K562 (cell line): ENCODE data around the gene HLA-DOA. TPM values are rescaled to one million over a fixed set of nuclear protein-coding genes. Genes with fewer than 3 reads are reported as not detected.
A peak's percentile ranks its signal among the peaks of the same experiment; 100 is the strongest.

Experiments
- ATAC-seq: fragments of 200-7000 bp; cut with Tn5 transposase; 3 replicates; pipeline ENCODE4 v1.9.1; 2020; ENCODE audit warnings: moderate library complexity
- BruUV-seq: library from RNA; stranded (reverse); fragments of 400-500 nt; replicated peaks from 2 replicates; lab custom pipeline; 2021; lab: Mats Ljungman, UMichigan
- CTCF ChIA-PET: fragments of 300-600 bp; formaldehyde crosslinking; extraction: SDS; loops from one replicate; lab custom pipeline; 2021; ENCODE audit warnings: low intra/inter-chr PET ratio; lab: Yijun Ruan, JAX
- POLR2A ChIA-PET: fragments of 300-600, 350-650 bp; sonication (Branson Sonifier 250); formaldehyde crosslinking; extraction: SDS; loops from one replicate; lab custom pipeline; 2021; ENCODE audit warnings: antibody characterized with exemption, inconsistent platforms; lab: Yijun Ruan, JAX
- DNase-seq, 4 experiments: peaks; one replicate each; pipeline versions ENCODE4 v3.0.0 to v3.0.0-alpha.2; 2011 to 2018; ENCODE audit warnings: low spot score in 3 of 4, mixed read lengths in 3 of 4; ENCODE audit errors: extremely low read depth in 1 of 4
- FAIRE-seq: peaks from 2 replicates; lab custom pipeline; 2011; peaks lifted over from hg19 to GRCh38; lab: Jason Lieb, UNC
- H2AFZ ChIP-seq: 2 replicates; pipeline ENCODE4 v1.6.0; 2011; ENCODE audit warnings: low read depth, low read length, control low read depth, inconsistent platforms
- H3K27ac ChIP-seq: fragments of 200-600 bp; 3 replicates; pipeline ENCODE4 v1.8.0; 2011; ENCODE audit warnings: low read depth, mild to moderate bottlenecking, control low read depth, inconsistent platforms, low read length, moderate library complexity, mixed read lengths; ENCODE audit errors: extremely low read depth
- H3K27me3 ChIP-seq, 2 experiments: fragments of 300-600 bp in 1 of 2; 2 replicates in 1 of 2; 3 replicates in 1 of 2; pipeline versions ENCODE4 v1.6.0 to v1.8.0; 2011; ENCODE audit warnings: inconsistent platforms in 2 of 2, low read length in 2 of 2, mild to moderate bottlenecking in 1 of 2, mixed read lengths in 1 of 2, moderate library complexity in 1 of 2; ENCODE audit not compliant: control insufficient read depth in 2 of 2, insufficient read depth in 2 of 2
- H3K36me3 ChIP-seq: fragments of 300-600 bp; 3 replicates; pipeline ENCODE4 v1.8.0; 2011; ENCODE audit warnings: mild to moderate bottlenecking, low read length, inconsistent platforms; ENCODE audit not compliant: control insufficient read depth, insufficient read depth
- H3K4me1 ChIP-seq, 2 experiments: fragments of 200-600 bp in 1 of 2; replicated peaks in 1 of 2; 2 replicates in 1 of 2; 3 replicates in 1 of 2; pipeline versions ENCODE4 v1.5.1 to v1.8.0; 2011; ENCODE audit warnings: inconsistent platforms in 2 of 2, low read length in 2 of 2, mild to moderate bottlenecking in 1 of 2, mixed read lengths in 1 of 2, moderate library complexity in 1 of 2; ENCODE audit not compliant: control insufficient read depth in 2 of 2, insufficient read depth in 2 of 2
- H3K4me2 ChIP-seq: 2 replicates; pipeline ENCODE4 v1.6.1; 2011; ENCODE audit warnings: low read length, control low read depth, inconsistent platforms, mixed read lengths; ENCODE audit not compliant: insufficient read depth
- H3K4me3 ChIP-seq: fragments of 200-600 bp; sonication (generic), shearing (Covaris generic); 2 replicates; pipeline ENCODE4 v1.5.1; 2016; ENCODE audit warnings: control low read depth, inconsistent platforms
- H3K79me2 ChIP-seq: fragments of 200-600 bp; 3 replicates; pipeline ENCODE4 v1.8.0; 2011; ENCODE audit warnings: low read length, inconsistent platforms; ENCODE audit not compliant: control insufficient read depth, insufficient read depth
- H3K9ac ChIP-seq, 2 experiments: 2 replicates each; pipeline versions ENCODE4 v1.6.0 to v1.6.1; 2011; ENCODE audit warnings: low read depth in 2 of 2, low read length in 2 of 2, control low read depth in 1 of 2, inconsistent platforms in 1 of 2, mild to moderate bottlenecking in 1 of 2, mixed read lengths in 1 of 2; ENCODE audit not compliant: insufficient read depth in 1 of 2
- H3K9me1 ChIP-seq: one replicate; pipeline ENCODE4 v1.6.0; 2011; ENCODE audit warnings: inconsistent platforms, mild to moderate bottlenecking, low read length, moderate library complexity; ENCODE audit not compliant: control insufficient read depth, insufficient read depth
- H3K9me3 ChIP-seq: replicated peaks from 2 replicates; pipeline ENCODE4 v1.5.1; 2011; ENCODE audit warnings: low read depth, low read length, inconsistent platforms; ENCODE audit not compliant: control insufficient read depth, insufficient read depth
- H4K20me1 ChIP-seq: replicated peaks from 2 replicates; pipeline ENCODE4 v1.6.1; 2011; ENCODE audit warnings: low read length, inconsistent platforms, mixed read lengths; ENCODE audit not compliant: control insufficient read depth, insufficient read depth
- BCOR ChIP-seq: fragments of 450-650 bp; IDR thresholded peaks from 2 replicates; pipeline ENCODE4 v1.6.1; 2016
- CEBPB ChIP-seq: fragments of 450-650 bp; IDR thresholded peaks from 2 replicates; pipeline ENCODE4 v1.6.1; 2016; ENCODE audit warnings: missing genetic modification characterization, missing compliant biosample characterization
- FOXP4 ChIP-seq: sonication (generic); formaldehyde crosslinking; IDR thresholded peaks from 2 replicates; pipeline ENCODE4 v1.8.0; 2022; ENCODE audit warnings: mild to moderate bottlenecking, missing genetic modification reagents, borderline replicate concordance
- GATAD2A ChIP-seq: fragments of 450-650 bp; IDR thresholded peaks from 2 replicates; pipeline ENCODE4 v1.6.1; 2017
- MBD2 ChIP-seq: sonication (generic); IDR thresholded peaks from 2 replicates; pipeline ENCODE4 v1.6.1; 2016; ENCODE audit warnings: low read depth, borderline replicate concordance
- MEF2D ChIP-seq: conservative IDR thresholded peaks from 2 replicates; pipeline ENCODE4 v1.6.1; 2016; ENCODE audit warnings: low read depth, missing genetic modification characterization, missing compliant biosample characterization
- NCOA4 ChIP-seq: fragments of 450-650 bp; IDR thresholded peaks from 2 replicates; pipeline ENCODE4 v1.6.1; 2018; ENCODE audit warnings: mild to moderate bottlenecking; ENCODE audit not compliant: partially characterized antibody
- NONO ChIP-seq, 2 experiments: fragments of 200-400 bp in 1 of 2; fragments of 450-650 bp in 1 of 2; formaldehyde crosslinking in 1 of 2; IDR thresholded peaks; 2 replicates each; pipeline ENCODE4 v1.6.1; 2017; ENCODE audit warnings: low read depth in 2 of 2, mild to moderate bottlenecking in 2 of 2, moderate library complexity in 2 of 2, low read length in 1 of 2
- POLR2AphosphoS5 ChIP-seq: IDR thresholded peaks from 2 replicates; pipeline ENCODE4 v1.6.1; 2011; ENCODE audit warnings: mild to moderate bottlenecking, low read depth, low read length, moderate library complexity; ENCODE audit not compliant: control insufficient read depth, insufficient read depth
- RB1 ChIP-seq: fragments of 450-650 bp; IDR thresholded peaks from 2 replicates; pipeline ENCODE4 v1.6.1; 2017; ENCODE audit warnings: low read depth, mild to moderate bottlenecking
- RBM14 ChIP-seq: fragments of 200-400 bp; formaldehyde crosslinking; IDR thresholded peaks from 2 replicates; pipeline ENCODE4 v1.6.1; 2018; ENCODE audit warnings: low read depth, mild to moderate bottlenecking, low read length, moderate library complexity, borderline replicate concordance; ENCODE audit not compliant: insufficient read depth
- SNIP1 ChIP-seq: fragments of 450-650 bp; IDR thresholded peaks from 2 replicates; pipeline ENCODE4 v1.7.1; 2017; ENCODE audit warnings: low read depth, mild to moderate bottlenecking
- TFAM ChIP-seq: fragments of 250-450 bp; sonication (Bioruptor Pico); conservative IDR thresholded peaks from 2 replicates; pipeline ENCODE4 v1.5.0; 2021; ENCODE audit warnings: mild to moderate bottlenecking, moderate library complexity
- WGBS: fragments of 100-300 bp; shearing (Covaris generic); methylation state at CpG from one replicate; pipeline ENCODE4 v1.1.6; 2016; ENCODE audit warnings: low coverage, mixed read lengths; ENCODE audit not compliant: insufficient coverage; ENCODE audit errors: missing lambda C conversion rate; 5-methylcytosine and 5-hydroxymethylcytosine counted together
- in situ Hi-C: fragments of 300-500 bp; cut with MboI; formaldehyde crosslinking; loops from 4 replicates; pipeline ENCODE4 v1.15.0; 2018; ENCODE audit warnings: inconsistent platforms, mixed read lengths
- intact Hi-C: fragments of 100-400 bp; cut with micrococcal nuclease; formaldehyde crosslinking; loops from 2 replicates; pipeline ENCODE4 v1.14.2; 2022
- polyA plus RNA-seq, 8 experiments: library from polyadenylated mRNA; depleted of rRNA in 4 of 8; stranded (reverse) in 5 of 8; unstranded in 3 of 8; fragments of >200 nt; fragmentation: Nextera tagmentation in 2 of 8; fragmentation: Illumina TruSeq in 1 of 8; extraction: Ambion mirVana in 2 of 8; extraction: Trizol in 1 of 8; gene quantifications; 2 replicates each; pipeline versions ENCODE4 v1.2.1 to v1.2.3, GENCODE V29; 2011 to 2014; ENCODE audit warnings: inconsistent platforms in 1 of 8, missing spikeins in 1 of 8
- total RNA-seq, 7 experiments: library from RNA; depleted of rRNA in 6 of 7; stranded (reverse); fragments of >200 nt in 6 of 7; fragmentation: Illumina TruSeq in 2 of 7; extraction: Trizol in 2 of 7; gene quantifications; 2 replicates each; pipeline versions ENCODE4 v1.2.1 to v1.2.3, GENCODE V29; 2011 to 2021; ENCODE audit warnings: low replicate concordance in 1 of 7
- TF ChIP-seq, protein P1 (sequence below): fragments of 250-450 bp; sonication (Bioruptor Pico); IDR thresholded peaks from 2 replicates; pipeline ENCODE4 v1.5.0; 2021
- TF ChIP-seq, protein P2 (sequence below), 2 experiments: fragments of 450-650 bp in 1 of 2; IDR thresholded peaks; 2 replicates each; pipeline ENCODE4 v1.6.1; 2011 to 2017; ENCODE audit warnings: low read depth in 2 of 2, antibody characterized with exemption in 1 of 2, borderline replicate concordance in 1 of 2, low read length in 1 of 2, mild to moderate bottlenecking in 1 of 2, mixed read lengths in 1 of 2; ENCODE audit not compliant: control insufficient read depth in 1 of 2

The HLA-DOA gene
- total and polyA plus RNA-seq, 9 of the 15 experiments (the other 6 are each of a cell fraction or from before 2014, with no cell fraction given): 0.07 TPM; not detected in 8

DNA sequence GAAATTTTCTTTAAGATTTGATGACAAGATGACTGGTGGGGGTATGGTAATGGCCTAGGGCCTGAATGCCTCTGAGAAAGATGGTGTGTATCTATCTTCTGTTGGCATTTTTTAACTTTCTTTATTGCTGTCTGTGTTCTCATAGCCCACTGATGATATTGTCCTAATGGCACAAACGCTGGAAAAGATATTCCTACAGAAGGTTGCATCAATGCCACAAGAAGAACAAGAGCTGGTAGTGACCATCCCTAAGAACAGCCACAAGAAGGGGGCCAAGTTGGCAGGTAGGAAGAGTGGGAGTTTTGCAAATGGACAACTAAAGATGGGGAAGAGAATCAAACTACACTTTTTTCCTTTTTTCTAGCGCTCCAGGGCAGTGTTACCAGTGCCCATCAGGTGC is 33.5 kb downstream of the HLA-DOA start:
- H3K79me2 ChIP-seq: peaks cover 78% of the 10 kb centered on the region
- ATAC-seq (no peak), FAIRE-seq (no peak), DNase-seq (no peak)
- no peaks in the 10 kb centered on the region for H3K9me3 ChIP-seq
- no peak overlapping the region for H3K27ac ChIP-seq
- intact Hi-C loops (no loop called here), in situ Hi-C loops (no loop called here)
- ChIA-PET CTCF (no interaction called here), POLR2A (interaction anchor here (0.9 to 13.4 kb wide), 6 partner anchors 9 to 148 kb away, joined by 3 to 384 read pairs (median 64); partner anchors contain the start of genes HLA-DMA and TAP2)
- H3K9ac ChIP-seq: no peak overlapping the region; a peak in 1 of 4 replicates
- H4K20me1 ChIP-seq: peaks cover 76% of the 10 kb centered on the region
- BruUV-seq: no TSS peak
- peak overlapping the region; percentile 70; the same call in 1 of the 2 replicates for H3K4me3 ChIP-seq
- peaks cover 14% of the 10 kb centered on the region in 2 experiments; a peak in 4 of 5 replicates for H3K4me1 ChIP-seq
- H3K9me1 ChIP-seq: peaks cover 22% of the 10 kb centered on the region
- no peak overlapping the region for H2AFZ ChIP-seq
- WGBS: 78% methylated on average over 2 of the region's 2 CpGs
- no peaks in the 10 kb centered on the region for H3K27me3 ChIP-seq
- H3K4me2 ChIP-seq: peak overlapping the region; percentile 10; the same call in 1 of the 2 replicates
- H3K36me3 ChIP-seq: peaks cover 93% of the 10 kb centered on the region
- no peak for TF ChIP-seq POLR2AphosphoS5
- TF ChIP-seq, protein P1, sequence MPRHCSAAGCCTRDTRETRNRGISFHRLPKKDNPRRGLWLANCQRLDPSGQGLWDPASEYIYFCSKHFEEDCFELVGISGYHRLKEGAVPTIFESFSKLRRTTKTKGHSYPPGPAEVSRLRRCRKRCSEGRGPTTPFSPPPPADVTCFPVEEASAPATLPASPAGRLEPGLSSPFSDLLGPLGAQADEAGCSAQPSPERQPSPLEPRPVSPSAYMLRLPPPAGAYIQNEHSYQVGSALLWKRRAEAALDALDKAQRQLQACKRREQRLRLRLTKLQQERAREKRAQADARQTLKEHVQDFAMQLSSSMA (CRISPR knock-in tag): no peak
- no peak for TF ChIP-seq NCOA4
- no peak for TF ChIP-seq GATAD2A
- no peak for TF ChIP-seq CEBPB (tag)
- no peak for TF ChIP-seq RBM14
- no peak for TF ChIP-seq RB1
- no peak for TF ChIP-seq MEF2D (tag)
- no peak for TF ChIP-seq BCOR
- TF ChIP-seq SNIP1: no peak
- no peak for TF ChIP-seq TFAM (CRISPR knock-in tag)
- no peak for TF ChIP-seq MBD2
- no peak for TF ChIP-seq NONO (IDR thresholded peaks at IDR 0.05; ENCODE audit: low read depth in 2 of 2, low read length in 1 of 2)
- TF ChIP-seq, protein P2, sequence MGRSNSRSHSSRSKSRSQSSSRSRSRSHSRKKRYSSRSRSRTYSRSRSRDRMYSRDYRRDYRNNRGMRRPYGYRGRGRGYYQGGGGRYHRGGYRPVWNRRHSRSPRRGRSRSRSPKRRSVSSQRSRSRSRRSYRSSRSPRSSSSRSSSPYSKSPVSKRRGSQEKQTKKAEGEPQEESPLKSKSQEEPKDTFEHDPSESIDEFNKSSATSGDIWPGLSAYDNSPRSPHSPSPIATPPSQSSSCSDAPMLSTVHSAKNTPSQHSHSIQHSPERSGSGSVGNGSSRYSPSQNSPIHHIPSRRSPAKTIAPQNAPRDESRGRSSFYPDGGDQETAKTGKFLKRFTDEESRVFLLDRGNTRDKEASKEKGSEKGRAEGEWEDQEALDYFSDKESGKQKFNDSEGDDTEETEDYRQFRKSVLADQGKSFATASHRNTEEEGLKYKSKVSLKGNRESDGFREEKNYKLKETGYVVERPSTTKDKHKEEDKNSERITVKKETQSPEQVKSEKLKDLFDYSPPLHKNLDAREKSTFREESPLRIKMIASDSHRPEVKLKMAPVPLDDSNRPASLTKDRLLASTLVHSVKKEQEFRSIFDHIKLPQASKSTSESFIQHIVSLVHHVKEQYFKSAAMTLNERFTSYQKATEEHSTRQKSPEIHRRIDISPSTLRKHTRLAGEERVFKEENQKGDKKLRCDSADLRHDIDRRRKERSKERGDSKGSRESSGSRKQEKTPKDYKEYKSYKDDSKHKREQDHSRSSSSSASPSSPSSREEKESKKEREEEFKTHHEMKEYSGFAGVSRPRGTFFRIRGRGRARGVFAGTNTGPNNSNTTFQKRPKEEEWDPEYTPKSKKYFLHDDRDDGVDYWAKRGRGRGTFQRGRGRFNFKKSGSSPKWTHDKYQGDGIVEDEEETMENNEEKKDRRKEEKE (IDR thresholded peaks at IDR 0.05; ENCODE audit: borderline replicate concordance in 1 of 2, control insufficient read depth in 1 of 2, low read depth in 2 of 2, low read length in 1 of 2): no peak
- no peak for TF ChIP-seq FOXP4 (CRISPR knock-in tag)
